T-helper 1 cell (primary cell): ENCODE results near the gene SNX5.
"Not testable (repeated sequence)": the region's sequence is repeated elsewhere in the genome, so short reads cannot be mapped to it uniquely, and the experiment has no call there.

ENCODE experiments used
- DNase-seq, 5 donors: peaks; one replicate each; pipeline ENCODE4 v3.0.0-alpha.2; 2012 to 2020

SNX5 gene

GRCh38 chr20:17992847-17993513 lies 24.4 kb upstream of the SNX5 start:
- DNase-seq: peak in 1 of 5 donors; percentile 68

DNA sequence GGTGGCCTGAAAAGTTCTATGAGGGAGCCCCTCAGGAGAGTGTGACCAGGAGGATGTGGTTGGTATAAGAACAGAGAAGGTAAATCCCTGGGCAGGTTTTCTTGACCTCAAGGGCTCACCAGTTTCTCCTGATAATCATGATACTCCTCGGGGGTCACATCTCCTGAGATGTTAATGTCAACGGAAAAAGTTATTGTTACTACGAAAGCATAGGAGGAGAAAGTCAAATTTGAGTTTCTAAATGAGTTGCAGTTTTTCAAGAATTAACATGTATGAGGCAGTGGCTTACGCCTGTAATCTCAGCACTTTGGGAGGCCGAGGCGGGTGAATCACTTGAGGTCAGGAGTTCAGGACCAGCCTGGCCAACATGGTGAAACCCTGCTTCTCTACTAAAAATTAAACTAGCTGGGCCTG lies 23.6 kb upstream of the SNX5 start:
- DNase-seq: peak in 1 of 5 donors; percentile 68

GRCh38 chr20:17990278-17990972 lies 21.8 kb upstream of the SNX5 start:
- DNase-seq: no peak

DNA sequence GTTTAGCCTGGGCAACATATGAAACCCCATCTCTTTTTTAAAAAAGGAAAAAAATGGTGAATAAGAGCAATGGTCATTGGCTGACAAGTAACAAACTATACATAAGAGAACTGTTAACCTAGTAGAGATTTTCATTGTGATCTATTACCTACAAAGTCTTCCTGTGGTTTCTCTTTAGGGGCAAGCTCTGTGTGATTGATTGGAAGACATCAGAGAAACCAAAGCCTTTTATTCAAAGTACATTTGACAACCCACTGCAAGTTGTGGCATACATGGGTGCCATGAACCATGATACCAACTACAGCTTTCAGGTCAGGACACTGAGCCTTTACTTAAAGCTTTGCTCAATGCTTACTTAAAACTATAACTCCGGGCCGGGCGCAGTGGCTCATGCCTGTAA lies 19.4 kb upstream of the SNX5 start:
- no peak for DNase-seq

GRCh38 chr20:17985388-17986018 lies 16.9 kb upstream of the SNX5 start:
- DNase-seq: no peak

DNA sequence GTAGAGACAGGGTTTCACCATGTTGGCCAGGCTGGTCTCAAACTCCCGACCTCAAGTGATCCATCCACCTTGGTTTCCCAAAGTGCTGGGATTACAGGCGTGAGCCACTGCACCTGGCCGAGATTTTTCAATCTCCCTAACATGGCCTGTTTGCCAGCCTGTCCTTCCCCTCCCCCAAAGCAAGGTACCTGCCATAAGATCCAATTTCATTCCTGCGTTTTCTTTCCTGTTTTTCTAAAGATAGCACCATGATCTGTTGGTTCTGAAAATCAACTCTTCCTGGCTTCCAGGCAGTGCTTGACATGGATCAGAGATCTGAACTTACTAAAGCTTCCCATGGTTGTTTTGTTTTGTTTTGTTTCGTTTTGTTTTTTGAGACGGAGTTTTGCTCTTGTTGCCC lies 7.7 kb upstream of the SNX5 start:
- no peak for DNase-seq

- no peak for DNase-seq
These were observed 3.5 kb upstream of the SNX5 start for GRCh38 chr20:17972121-17972520.

- DNase-seq: no peak
These were observed 2.9 kb upstream of the SNX5 start for GRCh38 chr20:17971300-17972013.

- peak in 1 of 5 donors; percentile 71 for DNase-seq
These were observed 1.4 kb upstream of the SNX5 start for GRCh38 chr20:17969884-17970409.

DNA sequence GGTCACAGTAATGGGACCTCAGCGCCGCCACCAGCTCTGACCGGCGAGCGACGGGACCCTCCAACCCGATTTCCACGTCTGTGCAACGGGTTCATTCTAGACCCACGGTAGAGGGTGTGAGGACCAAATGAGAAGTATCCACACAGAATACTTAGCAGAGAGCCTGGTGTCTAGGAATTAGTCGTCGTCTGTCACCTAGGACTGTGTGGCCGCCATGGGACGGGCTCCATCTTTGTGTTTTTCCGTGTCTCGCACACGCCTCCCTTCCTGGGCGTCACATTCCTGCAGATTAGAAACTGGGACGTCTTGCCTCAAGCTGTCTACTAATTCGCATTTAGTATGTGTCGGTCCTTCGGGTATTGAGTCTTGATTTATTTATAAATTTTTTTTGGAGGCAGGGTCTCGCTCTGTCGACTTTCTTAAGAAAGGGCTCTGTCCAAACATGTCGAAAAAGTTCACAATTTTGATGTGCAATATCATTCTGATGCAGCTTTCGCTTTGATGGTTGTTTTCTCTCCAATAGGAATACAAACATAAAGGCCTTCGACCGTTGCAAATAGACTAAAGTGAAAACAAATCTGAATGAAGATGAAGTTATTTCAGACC lies 787 bp upstream of the SNX5 start:
- DNase-seq: peak in 3 of 5 donors; percentile 15 to 28 (median 20)

DNA sequence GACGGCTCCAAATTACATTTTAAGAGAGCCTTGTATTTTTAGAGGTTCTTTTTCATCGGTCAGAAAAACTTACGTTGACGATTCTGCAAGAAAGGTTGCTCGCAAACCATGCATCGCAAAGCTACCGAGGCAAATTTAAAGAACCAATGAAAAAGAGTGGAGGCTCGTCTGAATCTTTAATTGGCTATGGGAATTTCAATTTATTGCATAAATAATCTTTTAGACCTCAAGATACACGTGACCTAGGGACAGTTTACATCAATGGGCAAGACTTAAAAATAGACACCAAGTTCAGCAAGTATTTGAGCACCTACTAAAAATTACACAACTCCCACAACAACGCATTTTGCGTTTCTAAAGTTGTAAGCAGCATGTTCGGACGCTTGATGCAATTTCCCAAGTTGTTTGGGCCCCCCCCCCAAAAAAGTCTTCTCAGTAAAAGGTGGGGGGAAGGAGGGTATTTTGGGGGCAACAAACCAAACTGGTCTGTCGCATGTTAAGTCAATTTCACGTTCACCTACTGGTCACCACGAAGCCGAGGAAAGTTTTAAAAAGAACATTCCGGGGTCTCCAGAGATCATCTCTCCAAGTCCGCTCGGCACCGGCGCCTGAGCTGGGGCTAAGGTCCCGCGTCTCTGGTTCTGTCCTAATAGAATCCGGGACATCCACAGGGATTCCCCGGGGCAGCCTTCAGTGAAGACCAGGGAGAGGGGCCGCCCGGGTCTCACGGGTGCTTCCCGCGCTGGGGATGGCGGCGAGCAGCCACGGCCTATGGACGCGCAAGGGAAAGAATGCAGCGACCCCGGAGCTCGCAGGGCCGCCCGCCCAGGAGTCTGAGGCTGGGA lies 851 bp downstream of the SNX5 start:
- peak in 1 of 5 donors; percentile 44 for DNase-seq

DNA sequence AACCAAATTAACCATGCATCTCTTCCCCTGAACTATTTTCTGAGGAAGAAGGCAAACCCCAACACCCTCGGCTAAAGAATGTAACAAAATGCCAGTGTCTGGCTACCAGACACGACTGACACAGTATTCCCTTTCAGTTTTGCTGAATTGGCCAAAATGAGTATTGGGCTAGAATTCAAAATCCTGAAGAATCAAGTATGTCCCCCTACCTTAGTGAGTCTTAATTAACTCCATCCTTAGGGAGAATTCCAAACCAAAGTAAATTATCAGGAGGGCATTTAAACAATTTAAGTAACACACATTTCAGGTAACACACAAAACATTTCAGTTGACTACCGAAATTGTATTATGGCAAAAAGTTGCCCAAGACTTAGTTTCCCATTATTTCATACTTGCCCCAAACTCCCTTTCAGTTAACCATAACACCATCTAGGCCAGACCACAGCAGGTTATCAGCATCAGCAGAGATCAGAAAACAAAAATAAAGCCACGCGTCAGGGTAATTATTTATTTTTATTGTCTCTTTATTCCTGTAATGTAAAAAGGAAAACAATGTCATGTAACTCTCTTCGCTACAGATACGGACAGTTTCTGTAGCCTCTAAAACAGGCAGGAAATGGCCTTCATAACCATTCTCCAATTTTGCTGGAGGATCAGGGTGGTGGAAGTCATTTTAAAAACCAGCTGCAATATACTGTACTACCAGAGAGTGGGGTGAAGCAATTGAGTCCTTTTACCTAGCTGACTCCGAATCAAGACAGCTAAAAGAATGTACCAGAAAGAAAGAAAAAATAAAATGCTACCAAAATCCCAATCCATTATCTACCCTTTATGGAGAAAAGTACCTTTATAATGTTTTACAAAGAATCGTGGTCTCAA lies 1.9 kb downstream of the SNX5 start:
- peak in 1 of 5 donors; percentile 73 for DNase-seq

DNA sequence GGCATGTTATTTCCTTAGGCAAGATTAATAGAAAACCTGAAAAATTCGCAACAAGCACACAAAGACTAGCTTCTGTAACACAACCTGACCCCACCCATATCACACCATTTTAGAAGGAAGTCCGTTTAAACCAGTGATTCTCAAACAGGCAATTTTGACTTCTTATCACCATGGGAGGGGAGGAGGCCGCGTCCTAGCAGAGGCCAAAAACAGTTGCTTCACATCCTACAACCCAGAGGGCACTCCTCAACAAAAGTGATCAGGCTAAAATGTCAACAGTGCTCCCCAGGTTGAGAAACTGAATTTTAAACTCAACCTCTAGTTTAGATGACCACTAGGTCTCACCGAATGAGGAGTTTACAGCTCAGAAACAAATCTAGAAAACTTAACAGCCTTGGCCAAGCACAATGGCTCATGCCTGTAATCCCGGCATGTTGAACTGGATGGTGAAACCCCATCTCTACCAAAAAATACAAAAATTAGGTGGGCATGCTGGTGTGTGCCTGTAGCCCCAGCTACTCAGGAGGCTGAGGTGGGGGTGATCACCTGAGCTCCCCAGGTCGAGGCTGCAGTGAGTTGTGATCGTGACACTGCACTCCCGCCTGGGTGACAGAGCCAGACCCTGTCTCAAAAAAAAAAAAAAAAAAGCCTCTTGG lies 3.4 kb downstream of the SNX5 start:
- peak in 1 of 5 donors; percentile 53 for DNase-seq

GRCh38 chr20:17964632-17965031 lies 4.0 kb downstream of the SNX5 start:
- DNase-seq: no peak

DNA sequence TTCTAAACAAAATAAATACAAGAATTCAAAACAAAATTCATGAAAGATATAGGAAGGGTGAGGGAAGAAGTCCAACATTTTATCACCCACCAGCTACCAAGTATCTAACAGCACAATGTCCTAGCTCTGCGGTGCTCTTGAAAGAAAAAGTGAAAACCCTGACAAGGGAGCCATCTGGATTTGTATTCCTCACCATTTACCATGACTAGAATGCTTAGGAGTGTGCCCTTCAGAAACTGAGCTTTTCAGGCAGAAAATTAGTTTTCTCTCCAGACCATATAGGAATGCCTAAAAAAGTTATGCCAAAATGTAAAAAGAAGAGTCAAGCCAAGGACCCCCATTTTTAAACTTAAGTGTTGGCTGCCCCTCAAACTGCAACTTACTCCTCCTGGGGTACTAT lies 4.5 kb downstream of the SNX5 start:
- no peak for DNase-seq

DNA sequence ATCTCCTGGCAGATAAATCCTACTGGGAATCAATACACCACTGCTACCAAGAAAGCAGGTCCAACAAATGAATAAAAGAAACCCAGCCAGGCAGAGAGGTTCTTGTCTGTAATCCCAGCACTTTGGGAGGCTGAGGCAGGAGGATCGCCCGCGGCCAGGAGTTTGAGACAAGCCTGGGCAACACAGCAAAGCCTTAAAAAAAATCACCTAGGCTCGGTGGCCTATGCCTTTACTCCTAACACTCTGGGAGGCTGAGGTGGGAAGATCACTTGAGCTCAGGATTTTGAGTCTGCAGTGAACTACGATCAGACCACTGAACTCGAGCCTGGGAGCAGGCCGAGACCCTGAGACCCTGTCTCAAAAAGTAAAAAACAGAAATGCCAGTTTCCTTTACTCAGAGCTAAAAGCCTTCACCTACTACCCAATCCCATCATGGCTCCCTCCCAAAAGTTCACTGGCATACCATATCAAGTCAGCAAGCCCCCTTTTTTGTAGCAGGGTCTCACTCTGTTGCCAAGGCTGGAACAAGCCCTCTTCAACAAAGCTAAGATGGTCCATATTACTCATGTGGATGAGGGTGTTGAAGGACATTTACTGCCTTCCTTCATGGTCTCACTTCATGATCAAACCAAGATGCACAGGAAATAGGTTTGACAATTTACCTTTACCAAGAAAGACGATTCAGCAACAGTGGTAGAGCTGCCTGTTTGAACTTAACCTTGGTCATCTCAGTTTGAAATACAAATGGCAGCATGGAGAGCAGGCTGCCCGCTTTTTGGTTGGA lies 5.3 kb downstream of the SNX5 start:
- DNase-seq: peak in 1 of 5 donors; percentile 48

DNA sequence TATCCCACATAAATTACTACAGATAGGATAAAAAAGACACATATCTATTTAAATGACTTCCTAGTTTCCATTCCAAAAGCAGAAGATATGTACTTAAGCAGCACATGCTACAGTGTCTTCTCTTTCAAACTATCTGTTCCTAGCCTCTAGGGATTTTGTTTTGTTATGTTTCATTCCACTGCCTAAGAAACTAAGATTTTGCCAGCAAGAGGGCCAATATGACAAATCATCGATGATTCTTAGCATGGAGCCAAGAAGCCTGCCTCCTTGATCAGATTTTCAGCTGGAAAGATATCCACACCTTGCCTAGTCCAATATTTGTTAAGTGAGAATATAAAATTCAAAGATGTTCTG lies 7.0 kb downstream of the SNX5 start:
- no peak for DNase-seq

- no peak for DNase-seq
These were observed 7.5 kb downstream of the SNX5 start for GRCh38 chr20:17960927-17961586.

GRCh38 chr20:17960400-17960885 lies 8.2 kb downstream of the SNX5 start:
- not testable (repeated sequence) for DNase-seq
